Small intestine (tissue), 7 donors: ENCODE measurements around the gene BEAN1. TPM values are rescaled to one million over a fixed set of nuclear protein-coding genes. Genes with fewer than 3 reads are reported as not detected.

Experiments used
- DNase-seq, 2 donors: peaks; one replicate each; pipeline versions ENCODE4 v3.0.0 to v3.0.0-alpha.2; 2013
- FAIRE-seq: peaks from 2 replicates; lab custom pipeline; 2012; peaks lifted over from hg19 to GRCh38; lab: Jason Lieb, UNC
- H3K27ac ChIP-seq, 3 donors: one replicate each; pipeline ENCODE4 v1.5.1; 2013; ENCODE audit warnings: low read length in 2 of 3, mild to moderate bottlenecking in 2 of 3, control low read depth in 1 of 3, inconsistent platforms in 1 of 3, low read depth in 1 of 3, moderate library complexity in 1 of 3
- H3K27me3 ChIP-seq, 3 donors: one replicate each; pipeline ENCODE4 v1.6.1; 2013; ENCODE audit warnings: low read length in 3 of 3, inconsistent platforms in 1 of 3; ENCODE audit not compliant: control insufficient read depth in 3 of 3, insufficient read depth in 3 of 3
- H3K36me3 ChIP-seq, 3 donors: one replicate each; pipeline ENCODE4 v1.6.1; 2013; ENCODE audit warnings: low read length in 3 of 3, inconsistent platforms in 1 of 3, low read depth in 1 of 3, mild to moderate bottlenecking in 1 of 3, moderate library complexity in 1 of 3; ENCODE audit not compliant: control insufficient read depth in 3 of 3, insufficient read depth in 2 of 3
- H3K4me1 ChIP-seq, 3 donors: one replicate each; pipeline ENCODE4 v1.6.1; 2013; ENCODE audit warnings: low read length in 2 of 3, inconsistent platforms in 1 of 3, low read depth in 1 of 3, mild to moderate bottlenecking in 1 of 3, moderate library complexity in 1 of 3; ENCODE audit not compliant: control insufficient read depth in 3 of 3, insufficient read depth in 2 of 3
- H3K4me3 ChIP-seq, 3 donors: one replicate each; pipeline ENCODE4 v1.5.1; 2013; ENCODE audit warnings: low read length in 3 of 3, control low read depth in 1 of 3, inconsistent platforms in 1 of 3, low read depth in 1 of 3, mild to moderate bottlenecking in 1 of 3, moderate library complexity in 1 of 3
- H3K9me3 ChIP-seq, 2 donors: one replicate each; pipeline ENCODE4 v1.6.1; 2013; ENCODE audit warnings: low read depth in 1 of 2, low read length in 1 of 2; ENCODE audit not compliant: control insufficient read depth in 2 of 2, insufficient read depth in 1 of 2
- WGBS, 3 donors: extraction: QIAGEN DNeasy Blood & Tissue Kit; methylation state at CpG; one replicate each; pipeline ENCODE4 v1.1.7; 2013; 5-methylcytosine and 5-hydroxymethylcytosine counted together
- polyA plus RNA-seq, 4 donors: library from polyadenylated mRNA; stranded (reverse) in 3 of 4; unstranded in 1 of 4; fragments of 200-250 nt in 3 of 4; fragments of 120-200 nt in 1 of 4; gene quantifications; one replicate each; pipeline versions ENCODE4 v1.2.1 to v1.2.3, GENCODE V29; 2013
- donor health status: healthy with polysubstance abuse.
- donor health status: control.
- donor health status: control.
- donor health status: Bipolar disorder and iron deficiency.
- donor health status: healthy.

Gene BEAN1
- polyA plus RNA-seq, 4 donors = 0.59 to 0.64 TPM; not detected in 2

DNA sequence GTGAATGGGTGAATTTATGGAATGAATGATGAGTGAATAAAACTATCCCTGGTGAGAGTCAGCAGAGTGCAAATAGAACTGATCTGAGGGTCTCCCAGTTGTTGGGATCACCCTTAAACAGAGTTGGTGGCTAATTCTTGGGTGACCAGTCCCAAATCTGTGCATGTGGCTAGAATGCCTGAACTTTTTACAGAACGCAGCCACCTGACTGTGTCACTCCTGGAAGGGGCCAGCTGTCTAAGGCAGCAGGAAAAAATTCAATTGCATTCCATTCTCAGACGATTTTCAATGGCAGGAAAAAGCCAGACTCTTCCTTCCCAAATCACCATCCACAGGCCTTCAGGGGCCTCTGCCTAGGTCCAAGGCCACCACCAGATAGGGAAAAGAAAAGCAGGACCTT, 43.5 kb downstream of the BEAN1 start:
- H3K27ac ChIP-seq = no peak overlapping the region

DNA sequence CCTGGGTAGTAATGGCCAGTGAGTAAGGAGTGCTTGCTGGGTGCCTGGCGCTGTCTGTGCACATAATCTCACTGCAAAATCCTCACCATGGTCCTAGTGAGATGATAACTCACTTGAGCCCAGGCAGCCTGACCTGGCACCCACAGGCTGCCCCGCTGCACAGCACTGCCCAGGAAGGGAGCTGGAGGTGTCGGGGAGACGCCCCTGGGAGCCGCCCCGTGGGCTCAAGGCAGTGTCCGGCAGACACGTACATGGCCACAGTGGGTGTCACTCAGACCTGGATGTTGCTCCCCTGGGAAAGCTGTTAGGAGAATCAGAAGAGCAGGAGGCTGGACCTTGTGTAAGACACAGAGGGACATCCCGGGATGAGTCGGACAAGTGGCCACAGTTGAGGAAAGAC, 44.2 kb downstream of the BEAN1 start:
- DNase-seq = no peak
- H3K4me1 ChIP-seq = no peaks in the 10 kb centered on the region
- H3K4me3 ChIP-seq = no peak overlapping the region
- no peaks in the 10 kb centered on the region for H3K9me3 ChIP-seq
- 88 to 95% (median 92%) methylated on average over 10 of the region's 10 CpGs for WGBS, 3 donors
- H3K27me3 ChIP-seq = peaks cover 0 to 7% (median 0%) of the 10 kb centered on the region in 3 donors
- FAIRE-seq = no peak
- no peak overlapping the region for H3K27ac ChIP-seq
- H3K36me3 ChIP-seq = no peaks in the 10 kb centered on the region

More for the DNA sequence above, 43.5 kb downstream of the BEAN1 start:
- no peaks in the 10 kb centered on the region for H3K9me3 ChIP-seq
- WGBS, 3 donors = 31 to 54% (median 51%) methylated on average over 2 of the region's 2 CpGs
- no peak for FAIRE-seq
- H3K36me3 ChIP-seq = no peaks in the 10 kb centered on the region
- H3K4me1 ChIP-seq = no peaks in the 10 kb centered on the region
- no peak overlapping the region for H3K4me3 ChIP-seq
- peaks cover 0 to 6% (median 0%) of the 10 kb centered on the region in 3 donors for H3K27me3 ChIP-seq
- DNase-seq = no peak

GRCh38 chr16:66471716-66472393, 44.8 kb downstream of the BEAN1 start:
- 77 to 86% (median 84%) methylated on average over 9 to 10 of the region's 10 CpGs for WGBS, 3 donors
- no peak for FAIRE-seq

DNA sequence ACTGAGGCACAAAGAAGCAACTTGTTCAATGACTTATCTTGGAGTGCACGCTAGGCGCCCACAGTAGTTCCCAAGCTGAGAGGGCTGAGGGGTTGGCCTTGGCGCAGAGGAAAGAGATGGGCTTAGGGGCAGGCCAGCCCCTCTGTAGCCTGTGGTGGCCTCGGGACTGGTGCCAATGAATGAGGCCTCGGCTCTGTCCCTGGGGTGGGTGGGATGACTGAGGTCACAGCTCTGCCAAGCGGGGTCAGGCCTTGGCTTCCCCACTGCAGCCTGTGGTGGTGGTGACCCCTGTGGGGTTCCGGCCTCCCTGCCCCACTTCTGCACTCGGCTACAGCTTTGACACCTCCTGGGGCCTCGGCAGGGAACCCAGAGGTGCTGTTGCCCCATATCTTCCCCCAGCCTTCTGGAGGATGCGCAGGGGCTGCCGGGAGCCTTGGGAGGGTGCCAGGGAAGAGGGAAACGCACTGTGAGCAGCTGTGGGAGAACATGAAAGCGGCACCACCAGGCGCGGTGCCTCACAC, 46.0 kb downstream of the BEAN1 start:
- peaks cover 0 to 17% (median 0%) of the 10 kb centered on the region in 3 donors for H3K27me3 ChIP-seq
- WGBS, 3 donors = 77 to 88% (median 78%) methylated on average over 15 of the region's 15 CpGs
- no peak for FAIRE-seq

More at GRCh38 chr16:66471716-66472393, 44.8 kb downstream of the BEAN1 start:
- peaks cover 0 to 11% (median 0%) of the 10 kb centered on the region in 3 donors for H3K27me3 ChIP-seq
- no peak overlapping the region for H3K27ac ChIP-seq
- H3K4me3 ChIP-seq = no peak overlapping the region
- no peaks in the 10 kb centered on the region for H3K9me3 ChIP-seq
- H3K36me3 ChIP-seq = no peaks in the 10 kb centered on the region
- DNase-seq = no peak
- H3K4me1 ChIP-seq = no peaks in the 10 kb centered on the region

DNA sequence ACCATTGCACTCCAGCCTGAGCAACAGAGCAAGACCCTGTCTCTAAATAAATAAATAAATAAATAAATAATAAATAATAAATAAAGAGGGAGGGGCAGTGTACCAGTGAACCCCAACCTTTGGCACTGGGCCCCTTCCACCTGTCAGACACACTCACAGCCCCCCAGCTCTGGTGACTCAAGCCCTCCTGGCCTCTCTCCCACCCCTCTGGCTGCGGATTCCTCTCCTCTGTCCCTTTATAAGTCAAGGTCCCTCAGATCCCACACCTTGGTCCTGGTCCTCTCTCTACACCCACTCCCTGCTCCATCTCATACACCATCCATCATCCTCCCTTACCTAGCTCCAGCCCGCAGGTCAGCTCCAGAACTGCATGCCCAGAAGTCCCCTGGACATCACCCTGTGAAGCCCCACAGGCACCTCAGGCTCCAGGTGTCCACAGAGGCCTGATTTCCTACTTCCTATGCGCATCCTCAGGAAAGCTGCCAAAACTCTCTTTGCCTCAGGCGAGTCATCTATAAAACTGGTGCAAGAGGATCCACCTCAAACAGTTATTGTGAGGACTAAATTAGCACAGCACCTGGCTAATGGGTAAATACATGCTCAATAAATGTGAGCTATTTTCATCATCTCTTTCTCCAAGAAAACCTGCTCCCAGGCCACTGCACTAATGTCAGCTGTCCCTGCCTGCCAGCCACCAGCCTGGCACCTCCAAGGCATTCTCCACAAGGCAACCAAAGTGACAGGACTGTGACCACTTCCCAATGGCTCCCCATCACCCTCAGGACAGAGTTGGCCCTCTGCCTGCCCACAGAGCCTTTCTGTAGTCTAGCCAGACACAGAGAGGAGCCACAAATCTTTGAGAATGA, 46.8 kb downstream of the BEAN1 start:
- H3K27me3 ChIP-seq = peaks cover 0 to 17% (median 0%) of the 10 kb centered on the region in 3 donors
- 63 to 80% (median 66%) methylated on average over 4 of the region's 4 CpGs for WGBS, 3 donors
- no peak overlapping the region for H3K4me3 ChIP-seq
- no peaks in the 10 kb centered on the region for H3K36me3 ChIP-seq
- no peaks in the 10 kb centered on the region for H3K9me3 ChIP-seq
- DNase-seq (no peak), FAIRE-seq (no peak)
- no peak overlapping the region for H3K27ac ChIP-seq
- no peaks in the 10 kb centered on the region for H3K4me1 ChIP-seq

More for the DNA sequence above, 46.0 kb downstream of the BEAN1 start:
- no peaks in the 10 kb centered on the region for H3K36me3 ChIP-seq
- DNase-seq = no peak
- no peaks in the 10 kb centered on the region for H3K4me1 ChIP-seq
- no peaks in the 10 kb centered on the region for H3K9me3 ChIP-seq
- H3K4me3 ChIP-seq = no peak overlapping the region
- no peak overlapping the region for H3K27ac ChIP-seq

GRCh38 chr16:66474750-66475199, 47.7 kb downstream of the BEAN1 start:
- Histone ChIP-seq H3K4me3 (no peak overlapping the region), H3K36me3 (no peaks in the 10 kb centered on the region), H3K4me1 (no peaks in the 10 kb centered on the region), H3K27me3 (peaks cover 0 to 17% (median 0%) of the 10 kb centered on the region in 3 donors), H3K27ac (no peak overlapping the region), H3K9me3 (no peaks in the 10 kb centered on the region)
- DNase-seq = peak in 1 of 2 donors; percentile 59
- WGBS, 3 donors = 10 to 20% (median 19%) methylated on average over 4 of the region's 4 CpGs
- FAIRE-seq = no peak

- Histone ChIP-seq H3K27ac (no peak overlapping the region), H3K36me3 (no peaks in the 10 kb centered on the region), H3K27me3 (peaks cover 0 to 17% (median 0%) of the 10 kb centered on the region in 3 donors), H3K4me3 (no peak overlapping the region), H3K4me1 (no peaks in the 10 kb centered on the region), H3K9me3 (no peaks in the 10 kb centered on the region)
- DNase-seq (no peak), FAIRE-seq (no peak)
- 54 to 75% (median 67%) methylated on average over 2 of the region's 2 CpGs for WGBS, 3 donors
Observed at GRCh38 chr16:66475232-66475631, 48.1 kb downstream of the BEAN1 start.

- no peaks in the 10 kb centered on the region for H3K36me3 ChIP-seq
- DNase-seq (peak in 1 of 2 donors; percentile 31), FAIRE-seq (no peak)
- no peak overlapping the region for H3K27ac ChIP-seq
- H3K9me3 ChIP-seq = no peaks in the 10 kb centered on the region
- no peaks in the 10 kb centered on the region for H3K4me1 ChIP-seq
- WGBS, 3 donors = 52 to 62% (median 55%) methylated on average over 8 of the region's 8 CpGs
- peaks cover 0 to 17% (median 0%) of the 10 kb centered on the region in 3 donors for H3K27me3 ChIP-seq
- no peak overlapping the region for H3K4me3 ChIP-seq
Observed at GRCh38 chr16:66476328-66477027, 49.4 kb downstream of the BEAN1 start.
